Myocyte (in vitro differentiated cells): ENCODE results near the gene SMIM32. TPM values are rescaled to one million over a fixed set of nuclear protein-coding genes. Genes with fewer than 3 reads are reported as not detected.

ENCODE experiments used
- DNase-seq: peaks from one replicate; pipeline ENCODE4 v3.0.0-alpha.2; 2012; ENCODE audit warnings: low read depth
- total RNA-seq: library from RNA; depleted of rRNA; stranded (reverse); fragments of >200 nt; gene quantifications from 2 replicates; pipeline ENCODE4 v1.2.3, GENCODE V29; 2014

SMIM32 gene
- total RNA-seq, 1 donor from 2014 or later: not detected

GRCh38 chr5:136208916-136209315 lies 16.0 kb upstream of the SMIM32 start:
- no peak for DNase-seq

GRCh38 chr5:136207631-136208030 lies 14.7 kb upstream of the SMIM32 start:
- no peak for DNase-seq

DNA sequence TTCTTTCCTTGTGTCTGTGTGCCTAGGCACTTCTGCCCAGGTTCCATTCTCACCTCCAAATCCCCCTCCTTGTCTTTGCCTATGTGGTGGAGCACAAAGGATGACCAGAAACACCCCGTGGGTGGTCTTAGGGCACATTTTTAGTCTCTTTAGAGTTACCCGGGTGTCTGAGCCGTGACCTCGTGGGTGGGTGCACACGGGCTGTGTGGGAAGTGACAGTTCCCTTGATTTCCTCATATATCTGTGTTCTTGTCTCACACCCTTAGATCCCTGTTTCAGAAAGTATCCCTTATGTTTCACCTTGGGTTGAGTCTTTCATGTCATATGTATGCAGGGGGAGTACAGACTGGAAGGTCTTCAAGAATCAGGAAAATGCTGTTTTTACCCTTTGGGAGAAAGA lies 13.4 kb upstream of the SMIM32 start:
- DNase-seq: no peak

GRCh38 chr5:136205941-136206340 lies 13.0 kb upstream of the SMIM32 start:
- DNase-seq: no peak

DNA sequence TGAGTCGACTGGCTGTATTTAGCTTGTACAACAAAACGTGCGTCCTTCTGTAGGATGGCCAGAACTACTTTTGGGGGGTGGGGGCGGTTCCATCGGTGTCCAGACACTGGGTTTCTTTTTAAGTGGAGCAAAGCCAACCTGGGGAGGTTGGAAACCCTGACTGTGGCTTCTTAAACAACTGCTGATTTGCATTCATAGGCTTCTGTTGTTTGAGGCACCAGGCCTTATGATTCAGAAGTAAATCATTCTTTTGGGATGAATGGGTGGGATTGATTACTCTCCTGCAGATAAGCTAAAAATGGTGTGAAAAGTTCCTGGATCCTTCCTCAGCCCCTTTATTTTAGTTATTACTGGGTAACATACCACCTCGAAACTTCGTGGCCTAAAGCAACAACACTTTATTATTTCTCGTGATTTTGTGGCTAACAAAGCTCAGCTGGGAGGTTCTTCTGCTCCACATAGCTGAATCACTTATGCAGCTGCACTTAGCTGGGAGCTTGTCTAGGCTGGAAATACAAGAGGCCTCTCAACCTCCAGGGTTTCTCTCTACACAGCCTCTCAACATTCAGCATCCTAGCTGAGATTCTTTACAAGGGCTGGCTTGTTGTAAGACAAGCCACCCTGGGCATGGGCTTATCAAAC lies 12.2 kb upstream of the SMIM32 start:
- no peak for DNase-seq

GRCh38 chr5:136203303-136203922 lies 10.5 kb upstream of the SMIM32 start:
- no peak for DNase-seq

DNA sequence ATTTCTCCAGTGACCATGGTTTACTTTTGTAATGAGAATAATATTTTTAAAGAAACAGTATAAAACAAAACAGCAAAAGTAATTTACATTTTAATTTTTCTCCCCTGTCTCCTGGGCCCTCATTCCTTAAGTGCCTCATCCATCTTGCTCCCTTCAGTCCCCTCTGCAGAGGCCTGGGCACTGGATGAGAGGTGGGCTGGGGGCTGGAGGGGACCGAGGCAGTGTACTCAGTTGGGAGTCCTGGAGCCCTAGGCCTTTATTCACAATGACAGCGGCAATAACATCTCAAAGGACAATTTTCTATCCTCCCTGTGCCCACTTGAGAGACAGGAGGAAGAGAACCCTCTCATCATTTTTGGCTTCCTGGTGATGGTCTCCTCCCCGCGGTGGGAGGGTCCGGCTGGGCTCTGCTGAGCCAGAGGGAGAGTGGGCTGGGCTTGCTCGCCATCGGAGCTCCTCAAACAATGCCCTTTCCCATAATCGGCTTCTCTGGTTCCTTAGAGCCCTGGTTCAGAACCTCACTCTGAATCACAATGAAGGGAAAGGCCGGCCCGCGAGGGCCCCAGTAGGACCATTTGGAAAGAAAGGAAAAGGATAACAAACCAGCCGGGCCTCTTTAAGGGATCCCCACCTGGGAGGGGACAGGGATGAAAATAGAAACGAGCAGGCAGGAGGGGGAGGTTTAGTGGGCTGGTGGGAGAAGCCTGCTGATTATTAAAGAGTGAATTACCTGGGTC lies 9.7 kb upstream of the SMIM32 start:
- no peak for DNase-seq

DNA sequence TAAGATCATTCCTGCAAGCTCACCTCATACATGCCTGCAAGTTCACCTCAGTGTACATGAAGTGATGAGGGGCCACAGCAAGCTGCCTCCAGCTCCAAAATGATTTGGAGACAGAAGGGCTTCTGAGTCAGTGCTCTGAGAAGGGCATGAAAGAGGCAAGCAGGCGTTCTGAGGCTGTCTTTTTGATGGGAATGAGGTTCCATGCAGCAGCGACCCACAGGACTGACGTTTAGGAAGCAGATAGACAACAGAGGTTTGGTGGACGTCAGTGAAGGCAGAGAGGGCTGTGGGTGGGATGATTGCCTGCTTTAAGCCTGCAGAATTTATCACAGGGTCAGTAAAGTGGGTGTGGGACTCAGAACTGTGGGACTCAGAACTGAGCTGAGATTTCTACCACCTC lies 8.9 kb upstream of the SMIM32 start:
- no peak for DNase-seq

- no peak for DNase-seq
Observed at GRCh38 chr5:136200761-136201160, 7.8 kb upstream of the SMIM32 start.

DNA sequence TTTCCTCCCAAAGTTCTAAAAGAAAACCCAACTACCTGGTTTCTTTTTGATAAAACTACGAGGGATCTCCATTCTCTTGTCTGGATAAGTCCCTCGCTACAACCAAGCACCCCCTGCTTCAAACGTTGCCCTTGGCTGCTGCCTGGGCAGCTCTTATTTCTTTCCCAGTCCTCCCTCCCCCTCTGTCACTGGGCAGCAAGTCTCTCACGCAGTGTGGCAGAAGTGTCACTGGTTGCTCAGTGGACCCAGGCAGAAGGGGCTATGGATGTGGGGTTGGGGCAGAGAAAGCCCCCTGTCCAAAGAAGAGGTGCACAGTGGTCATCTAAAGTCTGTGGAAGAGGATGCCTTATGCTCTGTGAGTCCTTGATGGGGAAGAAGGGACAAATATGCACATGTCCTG lies 7.2 kb upstream of the SMIM32 start:
- no peak for DNase-seq

- no peak for DNase-seq
Observed at GRCh38 chr5:136199408-136199807, 6.4 kb upstream of the SMIM32 start.

DNA sequence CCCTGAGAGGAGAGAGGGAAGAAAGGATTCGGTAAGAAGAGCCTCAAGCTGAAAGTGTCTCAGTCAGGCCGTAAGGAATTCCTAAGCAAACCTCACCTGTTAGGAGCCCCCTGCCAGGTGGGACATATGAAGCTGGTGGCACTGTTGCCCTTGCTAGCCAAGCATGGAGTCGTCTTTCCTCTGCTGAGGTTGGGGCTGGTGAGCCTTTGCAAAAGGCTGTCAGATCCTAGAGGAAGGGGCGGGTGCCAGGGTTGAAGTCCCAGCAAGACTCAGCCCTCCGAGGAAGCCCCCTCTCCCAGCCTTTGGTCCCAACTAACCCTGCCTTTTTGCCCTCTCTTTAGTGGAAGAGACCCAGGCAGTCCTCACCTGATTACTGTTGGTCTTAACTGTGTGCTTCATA lies 5.5 kb upstream of the SMIM32 start:
- DNase-seq: no peak

DNA sequence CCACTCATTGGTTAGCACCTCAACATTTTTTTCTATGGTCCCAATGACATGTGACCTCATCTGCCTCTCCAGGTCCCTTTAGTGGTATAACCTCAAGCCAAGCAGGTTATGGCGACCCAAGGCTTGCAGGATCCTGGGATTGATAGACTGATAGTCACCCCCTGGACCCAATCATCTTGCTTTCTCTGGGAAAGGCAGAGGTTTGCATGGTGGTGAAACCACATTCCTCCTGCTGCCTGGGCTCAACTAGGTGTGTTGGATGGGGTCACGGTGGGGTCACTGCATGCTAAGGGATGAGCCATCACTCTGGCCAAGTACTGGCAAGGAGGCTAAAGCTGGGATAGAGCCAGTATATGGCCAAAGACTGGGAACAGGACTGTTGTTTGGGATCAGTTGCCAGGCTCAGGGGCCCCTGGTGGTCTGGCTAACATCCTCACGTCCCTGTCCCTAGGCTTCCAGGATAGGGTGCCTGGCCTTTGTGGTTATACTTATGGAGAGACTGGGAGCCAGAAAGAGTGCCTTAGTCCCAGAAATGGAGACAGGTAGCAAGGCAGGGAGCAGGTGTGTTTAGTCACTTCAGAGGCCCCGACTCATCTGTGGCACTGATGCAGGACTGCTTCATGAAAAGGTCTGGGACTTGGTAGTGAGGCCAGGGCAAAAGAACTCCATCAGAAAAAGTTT lies 4.6 kb upstream of the SMIM32 start:
- DNase-seq: no peak

DNA sequence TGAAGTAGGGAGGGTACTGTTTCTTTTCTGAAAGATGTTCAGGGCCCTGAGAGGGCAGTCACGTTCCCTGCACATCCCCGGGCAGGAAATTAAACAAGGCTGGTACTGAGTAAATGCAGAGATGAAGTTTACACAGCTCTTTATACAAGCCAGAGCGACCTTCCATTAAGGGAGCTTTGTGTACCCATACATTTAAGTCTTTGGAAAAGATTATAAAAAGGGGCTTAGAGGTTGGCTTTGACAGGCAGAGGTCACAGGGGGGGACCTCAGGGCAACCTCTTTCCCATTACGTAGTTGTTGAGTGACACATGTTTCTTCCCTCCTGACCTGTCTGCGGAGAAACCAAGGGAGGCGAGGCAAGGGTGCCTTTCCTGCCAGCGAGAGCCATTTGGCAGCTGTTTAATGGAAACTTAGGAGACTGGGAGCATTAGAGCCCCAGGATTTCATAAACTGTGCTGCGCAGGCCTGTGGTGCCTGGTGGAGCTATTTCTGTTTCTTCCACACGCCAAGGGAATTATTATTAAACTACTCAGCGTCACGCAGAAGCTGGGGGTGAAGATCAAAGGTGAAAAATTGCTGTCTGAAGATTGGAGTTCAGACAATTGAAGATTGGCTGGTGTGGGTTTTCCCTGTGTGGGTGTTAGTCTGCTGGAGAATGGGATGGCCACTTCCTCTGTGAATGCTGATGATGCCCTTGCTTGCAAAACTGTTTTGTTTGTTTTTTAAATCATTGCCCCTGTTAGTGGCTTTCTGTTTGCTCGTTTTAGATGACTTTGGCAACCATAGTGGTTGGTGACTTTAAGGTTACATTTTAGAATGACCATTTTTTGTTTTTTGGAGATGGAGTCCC lies 3.2 kb upstream of the SMIM32 start:
- DNase-seq: no peak

DNA sequence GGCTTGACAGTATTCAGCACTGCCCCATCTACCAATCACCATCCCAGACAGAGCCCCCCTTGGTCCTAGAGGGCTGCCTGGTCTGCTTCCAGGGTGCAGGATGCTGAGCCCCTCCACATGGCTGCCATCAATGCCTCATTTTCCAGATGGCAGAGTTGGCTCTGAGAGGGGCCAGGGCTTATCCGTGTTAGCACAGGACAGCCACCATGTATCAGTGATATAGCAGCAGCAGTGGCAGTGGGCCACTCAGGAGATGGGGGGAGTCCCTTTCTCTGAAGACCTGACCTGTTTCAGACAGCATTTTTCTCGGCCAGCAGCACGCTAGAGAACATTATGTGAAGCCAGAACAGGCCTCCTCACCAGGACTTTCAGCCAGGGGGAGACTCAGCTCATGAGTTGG lies 1.6 kb upstream of the SMIM32 start:
- no peak for DNase-seq

DNA sequence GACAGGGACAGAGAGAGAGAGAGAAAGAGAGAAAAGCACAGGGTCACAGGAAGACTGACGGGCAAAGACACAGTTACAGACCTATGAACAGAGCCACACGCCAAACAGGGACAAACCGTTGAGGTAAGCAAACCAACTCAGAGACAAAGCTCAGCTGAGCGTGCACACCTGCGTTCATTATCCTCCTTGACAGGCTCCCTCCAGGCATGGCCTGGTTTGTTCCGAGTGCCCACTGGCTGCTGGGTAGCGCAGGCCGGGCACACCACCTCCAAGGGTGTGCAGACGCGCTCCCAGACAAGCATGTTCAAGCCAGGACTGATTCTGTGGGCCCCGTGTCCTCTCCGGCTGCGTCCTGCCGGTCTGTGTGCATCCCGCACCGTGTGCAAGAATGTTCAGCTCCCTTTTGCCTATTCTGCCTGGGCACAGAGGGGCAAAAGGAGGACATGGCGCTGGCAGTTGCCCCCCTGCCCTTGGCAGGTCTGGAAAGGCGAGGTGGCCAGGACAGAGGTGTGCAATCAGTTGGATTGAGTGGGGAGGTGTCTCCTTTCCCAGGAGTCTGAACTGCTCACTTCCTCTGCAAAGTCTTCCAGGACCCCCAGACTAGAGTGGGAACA lies 467 bp upstream of the SMIM32 start:
- no peak for DNase-seq

DNA sequence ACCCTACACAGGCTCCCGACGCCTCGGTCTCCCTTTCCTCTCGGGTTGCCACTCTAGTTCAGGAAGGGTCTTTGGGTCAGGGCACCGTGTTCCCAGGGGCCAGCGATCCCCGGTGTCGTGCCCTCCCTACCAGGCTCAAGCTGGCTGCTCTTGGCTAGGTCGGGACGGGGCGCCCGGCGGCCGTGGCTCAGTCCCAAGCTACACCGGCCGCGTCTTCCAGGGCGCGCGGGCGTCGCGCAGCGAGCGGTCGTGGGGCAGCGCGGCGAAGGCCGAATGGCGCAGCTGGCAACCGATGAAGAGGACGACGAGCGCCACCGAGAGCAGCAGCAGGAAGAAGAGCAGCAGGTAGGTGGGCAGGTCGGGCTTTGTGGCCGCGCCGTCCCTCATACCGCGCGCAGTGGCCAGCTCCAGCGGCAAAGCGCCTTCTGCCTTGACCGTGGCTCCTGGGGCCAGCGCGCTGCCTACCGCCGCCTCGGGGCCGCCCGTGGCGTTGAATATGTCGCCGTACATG lies 892 bp downstream of the SMIM32 start:
- no peak for DNase-seq

DNA sequence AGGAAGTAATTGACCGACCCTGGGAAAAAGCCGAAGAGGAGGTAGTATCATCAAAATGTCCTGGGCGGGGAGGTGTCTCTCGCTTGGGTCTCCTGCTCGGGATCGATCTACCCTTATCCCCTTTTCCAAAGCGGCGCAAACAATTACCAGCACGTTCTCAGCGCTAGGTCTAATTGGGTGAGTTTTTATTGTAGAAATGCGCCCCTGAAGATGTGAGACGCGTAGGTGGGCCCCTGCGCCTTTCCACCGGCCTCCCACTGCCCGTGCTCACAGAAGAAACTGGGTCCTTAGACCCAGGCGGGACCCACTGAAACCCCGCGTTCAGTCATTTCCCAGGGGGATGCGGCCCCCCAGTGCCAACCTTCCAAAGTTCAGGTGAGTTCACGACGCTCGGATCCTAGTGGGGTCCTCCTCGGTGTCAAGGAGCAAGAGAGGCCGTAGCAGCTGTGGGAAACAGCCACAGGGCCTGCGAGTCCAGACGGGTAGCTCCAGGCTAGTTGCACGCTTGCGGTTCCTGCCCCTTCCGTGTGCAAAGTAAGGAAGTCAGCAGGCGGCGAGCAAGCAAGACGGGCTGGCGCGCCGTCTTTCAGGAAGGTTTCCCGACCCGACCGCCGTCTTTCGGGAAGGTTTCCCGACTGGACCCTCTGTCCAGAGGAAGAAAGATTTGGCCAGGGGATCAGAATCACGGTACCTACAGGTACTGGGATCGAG lies 1.5 kb downstream of the SMIM32 start:
- DNase-seq: no peak

DNA sequence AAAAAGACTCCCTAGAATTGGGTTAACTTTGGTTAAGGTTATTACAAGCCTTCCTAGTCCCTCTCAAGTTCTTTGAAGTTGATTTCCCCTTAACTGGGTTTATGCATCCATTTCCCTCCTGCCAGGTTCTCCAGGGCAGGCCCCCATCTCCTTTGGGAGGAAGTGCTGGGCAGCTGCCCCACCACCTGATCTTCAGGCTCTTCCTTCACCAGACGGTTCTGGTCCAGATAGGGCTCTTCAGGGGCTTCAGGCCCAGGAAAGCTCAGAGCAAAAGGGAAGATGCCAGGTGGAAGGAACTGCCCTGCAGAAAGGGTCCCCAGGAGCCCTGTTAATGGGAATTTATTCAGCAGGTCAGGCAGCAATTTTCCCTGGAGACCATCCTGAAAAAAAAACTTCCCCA lies 2.1 kb downstream of the SMIM32 start:
- no peak for DNase-seq
